HepG2 (cell line): Measurements from ENCODE around the gene ME3. TPM values are rescaled to one million over a fixed set of nuclear protein-coding genes. Genes with fewer than 3 reads are reported as not detected.

Source experiments
- ATAC-seq: fragments of 200-7000 bp; cut with Tn5 transposase; 3 replicates; pipeline ENCODE4 v1.9.1; 2020; ENCODE audit warnings: mild to moderate bottlenecking, moderate library complexity
- BruUV-seq: library from RNA; stranded (reverse); fragments of 400-500 nt; replicated peaks from 2 replicates; lab custom pipeline; 2021; lab: Mats Ljungman, UMichigan
- CTCF ChIA-PET: fragments of 300-600 bp; formaldehyde crosslinking; extraction: SDS; loops from one replicate; lab custom pipeline; 2021; ENCODE audit warnings: low total read pairs, inconsistent platforms, low intra/inter-chr PET ratio; lab: Yijun Ruan, JAX
- POLR2A ChIA-PET: fragments of 350-600 bp; sonication (Branson Sonifier 250); formaldehyde crosslinking; loops from one replicate; lab custom pipeline; 2020; ENCODE audit warnings: antibody characterized with exemption, inconsistent platforms; lab: Yijun Ruan, JAX
- DNase-seq: peaks from one replicate; pipeline ENCODE4 v3.0.0-alpha.2; 2015; ENCODE audit warnings: low spot score
- FAIRE-seq: peaks from 3 replicates; lab custom pipeline; 2011; peaks lifted over from hg19 to GRCh38; lab: Jason Lieb, UNC
- H2AFZ ChIP-seq: one replicate; pipeline ENCODE4 v1.6.1; 2011; ENCODE audit warnings: low read length, inconsistent platforms
- H3K27ac ChIP-seq: fragments of 300-600 bp; 3 replicates; pipeline ENCODE4 v1.8.0; 2011; ENCODE audit warnings: mixed run types, mild to moderate bottlenecking, mixed read lengths, low read length, inconsistent platforms; ENCODE audit not compliant: insufficient read depth; ENCODE audit errors: extremely low read length
- H3K27me3 ChIP-seq, 2 experiments: fragments of 200-600 bp in 1 of 2; 2 replicates in 1 of 2; 3 replicates in 1 of 2; pipeline versions ENCODE4 v1.6.0 to v1.8.0; 2011; ENCODE audit warnings: low read length in 2 of 2, mild to moderate bottlenecking in 2 of 2, moderate library complexity in 2 of 2, inconsistent platforms in 1 of 2; ENCODE audit not compliant: insufficient read depth in 2 of 2, control insufficient read depth in 1 of 2
- H3K36me3 ChIP-seq, 2 experiments: fragments of 200-600 bp in 1 of 2; replicated peaks in 1 of 2; 2 replicates in 1 of 2; 3 replicates in 1 of 2; pipeline versions ENCODE4 v1.5.1 to v1.8.0; 2011; ENCODE audit warnings: low read length in 2 of 2, inconsistent platforms in 1 of 2; ENCODE audit not compliant: insufficient read depth in 2 of 2, control insufficient read depth in 1 of 2
- H3K4me1 ChIP-seq: 2 replicates; pipeline ENCODE4 v1.5.1; 2012; ENCODE audit warnings: low read length, inconsistent platforms; ENCODE audit not compliant: insufficient read depth
- H3K4me2 ChIP-seq: 2 replicates; pipeline ENCODE4 v1.6.0; 2011; ENCODE audit warnings: low read depth, low read length, inconsistent platforms
- H3K4me3 ChIP-seq, 3 experiments: fragments of 200-600 bp in 1 of 3; sonication (generic), shearing (Covaris generic) in 1 of 3; replicated peaks in 1 of 3; 2 replicates each; pipeline ENCODE4 v1.5.1; 2011 to 2016; ENCODE audit warnings: low read length in 3 of 3, inconsistent platforms in 2 of 3, low read depth in 2 of 3, mild to moderate bottlenecking in 2 of 3, control low read depth in 1 of 3, mixed read lengths in 1 of 3; ENCODE audit not compliant: insufficient read depth in 1 of 3
- H3K79me2 ChIP-seq: one replicate; pipeline ENCODE4 v1.6.1; 2011; ENCODE audit warnings: low read length, inconsistent platforms; ENCODE audit not compliant: insufficient read depth
- H3K9ac ChIP-seq: 2 replicates; pipeline ENCODE4 v1.6.0; 2011; ENCODE audit warnings: mild to moderate bottlenecking, low read depth, low read length, inconsistent platforms; ENCODE audit not compliant: insufficient read depth
- H3K9me3 ChIP-seq: 2 replicates; pipeline ENCODE4 v1.5.1; 2012; ENCODE audit warnings: mild to moderate bottlenecking, low read length
- H4K20me1 ChIP-seq: 2 replicates; pipeline ENCODE4 v1.6.0; 2011; ENCODE audit warnings: inconsistent platforms, mild to moderate bottlenecking, low read length, moderate library complexity; ENCODE audit not compliant: insufficient read depth
- CENPT ChIP-seq: sonication (generic); formaldehyde crosslinking; IDR thresholded peaks from 2 replicates; pipeline ENCODE4 v1.8.0; 2022; ENCODE audit warnings: low read depth, mild to moderate bottlenecking, moderate library complexity, missing genetic modification reagents
- HDAC6 ChIP-seq: fragments of 200-600 bp; sonication (generic); IDR thresholded peaks from 2 replicates; pipeline ENCODE4 v1.7.0; 2017; ENCODE audit warnings: mild to moderate bottlenecking, antibody characterized with exemption, low read length, low read depth
- NR1H2 ChIP-seq: sonication (generic); formaldehyde crosslinking; IDR thresholded peaks from 2 replicates; pipeline ENCODE4 v1.8.1; 2022; ENCODE audit warnings: low read depth, missing genetic modification reagents, borderline replicate concordance
- RFXANK ChIP-seq: IDR thresholded peaks from 2 replicates; pipeline ENCODE4 v1.6.1; 2016
- SP4 ChIP-seq: sonication (generic); formaldehyde crosslinking; IDR thresholded peaks from 2 replicates; pipeline ENCODE4 v1.8.1; 2023; ENCODE audit warnings: mild to moderate bottlenecking, missing genetic modification reagents
- ZEB1 ChIP-seq: IDR thresholded peaks from 2 replicates; pipeline ENCODE4 v1.6.1; 2012; ENCODE audit warnings: mild to moderate bottlenecking, low read depth, inconsistent platforms; ENCODE audit not compliant: insufficient replicate concordance
- ZMYM3 ChIP-seq: sonication (generic); formaldehyde crosslinking; IDR thresholded peaks from 2 replicates; pipeline ENCODE4 v1.5.1; 2020; ENCODE audit warnings: mild to moderate bottlenecking, missing genetic modification reagents
- ZNF431 ChIP-seq: sonication (generic); formaldehyde crosslinking; IDR thresholded peaks from 2 replicates; pipeline ENCODE4 v1.9.0; 2022; ENCODE audit warnings: missing genetic modification reagents, low read depth, mild to moderate bottlenecking, borderline replicate concordance
- ZNF709 ChIP-seq: sonication (generic); formaldehyde crosslinking; IDR thresholded peaks from 2 replicates; pipeline ENCODE4 v1.5.0; 2020; ENCODE audit warnings: mild to moderate bottlenecking, missing genetic modification reagents
- WGBS: methylation state at CpG from one replicate; pipeline ENCODE4 v1.1.6; 2017; ENCODE audit warnings: low lambda C conversion rate; 5-methylcytosine and 5-hydroxymethylcytosine counted together
- in situ Hi-C: cut with HindIII; loops from 2 replicates; pipeline ENCODE4 v1.10.0; 2017; ENCODE audit warnings: low pct_unique_long_range_greater_than_20kb; ENCODE audit not compliant: extremely low pct_ligation_motif_present
- intact Hi-C: fragments of 100-400 bp; cut with micrococcal nuclease; formaldehyde crosslinking; loops from one replicate; pipeline ENCODE4 v1.10.0; 2022; ENCODE audit not compliant: unreplicated experiment
- polyA plus RNA-seq, 8 experiments: library from polyadenylated mRNA; depleted of rRNA in 3 of 8; stranded (reverse) in 7 of 8; unstranded in 1 of 8; fragments of >200 nt; fragmentation: Illumina TruSeq in 4 of 8; extraction: Trizol in 4 of 8; gene quantifications; 2 replicates each; pipeline versions ENCODE4 v1.2.1 to v1.2.3, GENCODE V29; 2011 to 2016; ENCODE audit warnings: low read depth in 4 of 8, missing spikeins in 1 of 8, mixed read lengths in 1 of 8; ENCODE audit not compliant: insufficient read depth in 1 of 8
- total RNA-seq, 5 experiments: library from RNA; depleted of rRNA; stranded (reverse); fragments of >200 nt; fragmentation: Illumina TruSeq; extraction: Trizol; gene quantifications; 2 replicates each; pipeline ENCODE4 v1.2.3, GENCODE V29; 2016; ENCODE audit warnings: low read depth in 1 of 5
- TF ChIP-seq, protein P1 (sequence below): sonication (generic); formaldehyde crosslinking; IDR thresholded peaks from 2 replicates; pipeline ENCODE4 v1.5.1; 2020; ENCODE audit warnings: mild to moderate bottlenecking, moderate library complexity, missing genetic modification reagents
- TF ChIP-seq, protein P2 (sequence below): sonication (generic); formaldehyde crosslinking; IDR thresholded peaks from 2 replicates; pipeline ENCODE4 v1.8.0; 2022; ENCODE audit warnings: mild to moderate bottlenecking, missing genetic modification reagents, moderate library complexity

Gene ME3
- total and polyA plus RNA-seq, 2 of the 13 experiments (the other 11 are each of a cell fraction or from before 2014, with no cell fraction given) = not detected

DNA sequence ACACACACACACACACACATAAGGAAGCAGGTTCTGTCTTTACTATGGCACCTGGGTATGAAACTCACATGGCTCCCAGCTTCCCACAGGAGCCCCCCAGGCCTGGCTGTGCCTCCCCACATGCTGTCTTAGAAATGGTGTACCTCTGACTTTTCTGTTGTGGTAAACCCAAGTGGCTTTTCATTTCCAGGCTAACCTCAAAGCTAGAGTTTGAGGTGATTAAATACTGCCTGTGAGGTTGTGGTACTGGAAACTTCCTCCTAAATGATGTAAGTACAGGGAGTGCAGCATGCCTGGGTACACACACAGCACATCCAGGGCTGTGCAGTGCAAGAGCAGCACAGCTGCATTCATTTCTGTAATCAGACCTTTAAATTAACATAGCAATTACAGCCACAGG, 34.4 kb downstream of the ME3 start (continued):
- no peak for TF ChIP-seq CENPT (CRISPR knock-in tag)

DNA sequence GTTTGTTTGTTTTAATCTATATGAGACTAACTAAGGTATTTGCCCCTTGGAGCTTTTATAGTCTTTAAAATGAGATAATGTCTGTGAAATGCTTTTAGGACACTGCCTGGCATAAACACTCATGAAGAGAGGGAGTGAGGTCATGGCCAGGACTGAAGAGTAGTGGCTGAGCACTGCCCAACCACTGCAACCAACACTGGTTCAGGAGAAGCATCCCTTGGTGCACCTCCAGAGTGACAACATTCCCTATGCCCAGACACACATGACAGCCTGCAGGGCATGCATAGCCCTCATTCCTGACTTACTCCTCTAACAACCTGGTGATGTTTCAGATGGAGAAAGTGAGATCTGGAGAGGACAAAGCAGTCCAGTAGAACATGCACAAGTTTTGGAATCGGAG, 36.1 kb downstream of the ME3 start:
- Histone ChIP-seq H3K27me3 (0 out of 5 replicates have a peak, but pooled peaks cover 0 to 4% of the 10 kb centered on the region in 2 experiments), H3K36me3 (no peaks in the 10 kb centered on the region), H3K4me1 (no peaks in the 10 kb centered on the region), H3K4me2 (no peak overlapping the region), H3K79me2 (no peaks in the 10 kb centered on the region), H3K9me3 (no peaks in the 10 kb centered on the region), H2AFZ (no peak overlapping the region), H4K20me1 (no peaks in the 10 kb centered on the region), H3K9ac (no peak overlapping the region), H3K4me3 (no peak overlapping the region), H3K27ac (no peak overlapping the region)
- DNase-seq (no peak), ATAC-seq (no peak), FAIRE-seq (no peak)
- intact Hi-C loops (no loop called here), in situ Hi-C loops (no loop called here)
- 0% methylated on average over 1 of the region's 1 CpG for WGBS
- ChIA-PET POLR2A (no interaction called here), CTCF (no interaction called here)
- no TSS peak for BruUV-seq
- TF ChIP-seq RFXANK (CRISPR knock-in tag) = no peak
- no peak for TF ChIP-seq ZNF431 (CRISPR knock-in tag)
- TF ChIP-seq, protein P1, sequence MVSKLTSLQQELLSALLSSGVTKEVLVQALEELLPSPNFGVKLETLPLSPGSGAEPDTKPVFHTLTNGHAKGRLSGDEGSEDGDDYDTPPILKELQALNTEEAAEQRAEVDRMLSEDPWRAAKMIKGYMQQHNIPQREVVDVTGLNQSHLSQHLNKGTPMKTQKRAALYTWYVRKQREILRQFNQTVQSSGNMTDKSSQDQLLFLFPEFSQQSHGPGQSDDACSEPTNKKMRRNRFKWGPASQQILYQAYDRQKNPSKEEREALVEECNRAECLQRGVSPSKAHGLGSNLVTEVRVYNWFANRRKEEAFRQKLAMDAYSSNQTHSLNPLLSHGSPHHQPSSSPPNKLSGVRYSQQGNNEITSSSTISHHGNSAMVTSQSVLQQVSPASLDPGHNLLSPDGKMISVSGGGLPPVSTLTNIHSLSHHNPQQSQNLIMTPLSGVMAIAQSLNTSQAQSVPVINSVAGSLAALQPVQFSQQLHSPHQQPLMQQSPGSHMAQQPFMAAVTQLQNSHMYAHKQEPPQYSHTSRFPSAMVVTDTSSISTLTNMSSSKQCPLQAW (CRISPR knock-in tag) = no peak
- no peak for TF ChIP-seq ZMYM3 (CRISPR knock-in tag)
- TF ChIP-seq HDAC6 = no peak
- no peak for TF ChIP-seq SP4
- TF ChIP-seq NR1H2 = no peak
- TF ChIP-seq ZNF709 (CRISPR knock-in tag) = no peak
- TF ChIP-seq, protein P2, sequence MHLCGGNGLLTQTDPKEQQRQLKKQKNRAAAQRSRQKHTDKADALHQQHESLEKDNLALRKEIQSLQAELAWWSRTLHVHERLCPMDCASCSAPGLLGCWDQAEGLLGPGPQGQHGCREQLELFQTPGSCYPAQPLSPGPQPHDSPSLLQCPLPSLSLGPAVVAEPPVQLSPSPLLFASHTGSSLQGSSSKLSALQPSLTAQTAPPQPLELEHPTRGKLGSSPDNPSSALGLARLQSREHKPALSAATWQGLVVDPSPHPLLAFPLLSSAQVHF = no peak
- no peak for TF ChIP-seq ZEB1
